NB4 (cell line): ENCODE data around the gene SLC45A1.

Source experiments
- CTCF ChIP-seq: IDR thresholded peaks from one replicate; pipeline ENCODE4 v1.5.1; 2012; ENCODE audit warnings: low read depth, low read length
- MAX ChIP-seq: IDR thresholded peaks from 2 replicates; pipeline ENCODE4 v1.6.1; 2011; ENCODE audit warnings: low read depth, low read length
- POLR2A ChIP-seq: IDR thresholded peaks from 2 replicates; pipeline ENCODE4 v1.6.1; 2011; ENCODE audit warnings: mild to moderate bottlenecking; ENCODE audit not compliant: insufficient read length; ENCODE audit errors: extremely low read depth

- TF ChIP-seq POLR2A = no peak
- no peak for TF ChIP-seq CTCF
- TF ChIP-seq MAX = no peak
Measured at GRCh38 chr1:8311068-8311718, 6.7 kb upstream of the SLC45A1 start.
